Right ventricle myocardium inferior (tissue), 1 donor: ENCODE data around the gene AGO1. TPM values are rescaled to one million over a fixed set of nuclear protein-coding genes. Genes with fewer than 3 reads are reported as not detected.

Experiments used
- ATAC-seq: fragments of 200-7000 bp; cut with Tn5 transposase; one replicate; pipeline ENCODE4 v1.9.1; 2020; ENCODE audit warnings: mild to moderate bottlenecking, moderate library complexity
- DNase-seq: peaks from one replicate; pipeline ENCODE4 v3.0.0; 2021; ENCODE audit errors: missing footprints
- intact Hi-C: fragments of 100-400 bp; cut with DNase I; formaldehyde crosslinking; loops from one replicate; pipeline ENCODE4 v1.11.0; 2022
- long read RNA-seq: library from polyadenylated mRNA; unstranded; transcript quantifications from one replicate; pipeline ENCODE4 v2.0.0, GENCODE V29; 2021
- total RNA-seq: library from RNA; stranded (reverse); fragmentation: NEBNext Ultra II Directional; extraction: Animal tissue kit (Norgen Biotek cat#: 25700); gene quantifications from one replicate; pipeline ENCODE4 v1.2.1, GENCODE V29; 2021
- donor health status: DM: no; HTN: yes; CAD: no; lungs with severe emphysema.

The AGO1 gene
- total RNA-seq, result 17.5 TPM
- long read RNA-seq, partial matches to known transcripts, result 0 of 2 reads
- long read RNA-seq, other reads (novel, unspliced or antisense), result 2 of 2 reads

- DNase-seq (peak; percentile 97), ATAC-seq (peak; percentile 98)
- intact Hi-C loops, result loop anchor here (5.0 to 10.0 kb wide), 2 partner anchors 49 to 202 kb away; partner anchors contain the start of genes ADPRS, AGO3 and TEKT2
These were observed at the start of gene AGO1 for GRCh38 chr1:35882945-35883634. Gene AGO1 (plus strand): TSS chr1:35883209. CDS start chr1:35883422, 213 bp downstream.

- intact Hi-C loops, result no loop called here
- DNase-seq (no peak), ATAC-seq (no peak)
These were observed 49.6 kb upstream of the AGO1 start for GRCh38 chr1:35833395-35833794.

- no peak for ATAC-seq
- intact Hi-C loops, result no loop called here
- DNase-seq, result no peak
These were observed 48.8 kb upstream of the AGO1 start for GRCh38 chr1:35834218-35834617.

GRCh38 chr1:35835398-35835797 lies 47.6 kb upstream of the AGO1 start:
- ATAC-seq (no peak), DNase-seq (no peak)
- intact Hi-C loops, result no loop called here

- ATAC-seq (no peak), DNase-seq (no peak)
- intact Hi-C loops, result no loop called here
These were observed 46.3 kb upstream of the AGO1 start for GRCh38 chr1:35836734-35837133.

- ATAC-seq (no peak), DNase-seq (no peak)
- intact Hi-C loops, result no loop called here
These were observed 44.2 kb upstream of the AGO1 start for GRCh38 chr1:35838693-35839245.

- intact Hi-C loops, result no loop called here
- DNase-seq, result no peak
- no peak for ATAC-seq
These were observed 38.2 kb upstream of the AGO1 start for GRCh38 chr1:35844826-35845225.

GRCh38 chr1:35845766-35846165 lies 37.2 kb upstream of the AGO1 start:
- ATAC-seq (peak; percentile 49), DNase-seq (no peak)
- intact Hi-C loops, result no loop called here

GRCh38 chr1:35847935-35848565 lies 35.0 kb upstream of the AGO1 start:
- ATAC-seq (peak; percentile 29), DNase-seq (no peak)
- intact Hi-C loops, result no loop called here

- ATAC-seq (no peak), DNase-seq (no peak)
- intact Hi-C loops, result loop anchor here (10.0 kb wide), 1 partner anchor 235 kb away; the partner anchor contains the start of genes ADPRS and TEKT2
These were observed 33.0 kb upstream of the AGO1 start for GRCh38 chr1:35850051-35850450.

GRCh38 chr1:35850716-35851115 lies 32.3 kb upstream of the AGO1 start:
- no peak for ATAC-seq

GRCh38 chr1:35851132-35851869 lies 31.7 kb upstream of the AGO1 start:
- intact Hi-C loops, result loop anchor here (10.0 kb wide), 1 partner anchor 234 kb away; the partner anchor contains the start of genes ADPRS and TEKT2
- no peak for DNase-seq
- peak; percentile 74 for ATAC-seq

More at GRCh38 chr1:35850716-35851115, 32.3 kb upstream of the AGO1 start:
- no peak for DNase-seq
- intact Hi-C loops, result loop anchor here (10.0 kb wide), 1 partner anchor 234 kb away; the partner anchor contains the start of genes ADPRS and TEKT2

GRCh38 chr1:35852241-35852640 lies 30.8 kb upstream of the AGO1 start:
- intact Hi-C loops, result loop anchor here (10.0 kb wide), 1 partner anchor 233 kb away; the partner anchor contains the start of genes ADPRS and TEKT2
- ATAC-seq (no peak), DNase-seq (no peak)

- DNase-seq (no peak), ATAC-seq (no peak)
- intact Hi-C loops, result loop anchor here (10.0 kb wide), 1 partner anchor 230 kb away; the partner anchor contains the start of genes ADPRS and TEKT2
These were observed 27.9 kb upstream of the AGO1 start for GRCh38 chr1:35854989-35855700.

- no peak for DNase-seq
- ATAC-seq, result no peak
- intact Hi-C loops, result loop anchor here (10.0 kb wide), 1 partner anchor 228 kb away; the partner anchor contains the start of genes ADPRS and TEKT2
These were observed 26.0 kb upstream of the AGO1 start for GRCh38 chr1:35856964-35857363.

GRCh38 chr1:35857830-35858229 lies 25.2 kb upstream of the AGO1 start:
- intact Hi-C loops, result loop anchor here (10.0 kb wide), 1 partner anchor 227 kb away; the partner anchor contains the start of genes ADPRS and TEKT2
- DNase-seq (no peak), ATAC-seq (no peak)

GRCh38 chr1:35860696-35861095 lies 22.3 kb upstream of the AGO1 start:
- intact Hi-C loops, result no loop called here
- ATAC-seq, result peak; percentile 20

GRCh38 chr1:35863136-35863535 lies 19.9 kb upstream of the AGO1 start:
- intact Hi-C loops, result no loop called here
- DNase-seq, result no peak
- no peak for ATAC-seq

More at GRCh38 chr1:35860696-35861095, 22.3 kb upstream of the AGO1 start:
- no peak for DNase-seq
